ENCODE measurements around the gene PMFBP1. TPM values are rescaled to one million over a fixed set of nuclear protein-coding genes. Genes with fewer than 3 reads are reported as not detected.

PMFBP1 gene
- total RNA-seq, 1 experiment from 2014 or later = 5.6 TPM

DNA sequence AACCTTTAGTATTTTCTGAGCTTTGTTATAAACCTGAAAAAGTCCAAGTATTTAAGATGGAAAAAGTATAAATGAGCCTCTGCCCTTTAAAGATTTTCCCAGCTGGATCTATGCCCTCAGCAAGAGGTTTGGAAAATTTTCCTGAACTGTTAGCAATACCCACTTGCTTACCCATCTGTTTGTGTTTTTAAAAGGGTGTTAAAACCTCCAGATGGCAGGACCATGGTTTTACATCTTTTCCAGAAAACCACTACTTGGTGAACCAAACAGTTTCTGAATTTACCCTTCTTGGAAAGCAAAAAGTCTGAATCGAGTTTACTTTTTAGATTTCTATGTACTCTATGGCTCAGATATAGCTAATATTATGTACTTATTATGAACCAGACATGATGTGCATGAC lies 719 bp downstream of the PMFBP1 start:
- DNase-seq (ENCODE audit: low read depth, low spot score) (no peak), ATAC-seq (no peak)
- Histone ChIP-seq H3K36me3 (ENCODE audit: control insufficient read depth in 1 of 2, insufficient read depth in 2 of 2, low read length in 2 of 2) (no peaks in the 10 kb centered on the region), H4K20me1 (ENCODE audit: insufficient read depth) (no peaks in the 10 kb centered on the region), H3K4me1 (ENCODE audit: control insufficient read depth in 1 of 2, insufficient read depth in 2 of 2, low read length in 2 of 2) (0 out of 4 replicates have a peak, but pooled peaks cover 0 to 3% of the 10 kb centered on the region in 2 experiments), H3K27ac (ENCODE audit: low read depth, low read length) (no peak overlapping the region), H3K79me2 (ENCODE audit: insufficient read depth, low read length) (no peaks in the 10 kb centered on the region), H3K4me3 (replicated peaks in 1 of 2; ENCODE audit: low read depth in 1 of 2, low read length in 2 of 2) (no peak overlapping the region), H3K27me3 (ENCODE audit: insufficient read depth, low read length) (no peaks in the 10 kb centered on the region), H3K9ac (ENCODE audit: low read length) (no peak overlapping the region), H3K9me2 (ENCODE audit: insufficient read depth) (0 out of 2 replicates have a peak, but pooled peaks cover 6% of the 10 kb centered on the region), H3K4me2 (ENCODE audit: low read length) (no peak overlapping the region), H2AFZ (ENCODE audit: low read depth, low read length, poor library complexity, severe bottlenecking) (no peak overlapping the region), H3K9me3 (ENCODE audit: control insufficient read depth in 1 of 2, insufficient read depth in 1 of 2, low read depth in 1 of 2, low read length in 2 of 2) (no peaks in the 10 kb centered on the region)
- ChIA-PET CTCF (no interaction called here), RAD21 (ENCODE audit: low non-redundant PET in 1 of 2, low total read pairs in 2 of 2, uncharacterized antibody in 2 of 2, unreplicated experiment in 2 of 2) (no interaction called here), POLR2A (no interaction called here)
- TF ChIP-seq ZNF274 (IDR thresholded peaks at IDR 0.05; ENCODE audit: low read depth, low read length) (no peak), POLR2A (IDR thresholded peaks at IDR 0.05; ENCODE audit: borderline replicate concordance, extremely low read depth, insufficient read depth, insufficient read length) (no peak), EZH2phosphoT487 (IDR thresholded peaks at IDR 0.05; ENCODE audit: borderline replicate concordance) (no peak), CEBPB (IDR thresholded peaks at IDR 0.05; ENCODE audit: low read depth) (no peak), EZH2 (IDR thresholded peaks at IDR 0.05) (no peak), EGR1 (IDR thresholded peaks at IDR 0.05; ENCODE audit: low read depth) (no peak), FOSL1 (IDR thresholded peaks at IDR 0.05; ENCODE audit: low read depth) (no peak), RAD21 (IDR thresholded peaks at IDR 0.05; ENCODE audit: low read depth) (no peak), TCF7L2 (IDR thresholded peaks at IDR 0.05; ENCODE audit: borderline replicate concordance, extremely low read depth, insufficient read depth, insufficient read length) (no peak), SP1 (IDR thresholded peaks at IDR 0.05; ENCODE audit: low read depth) (no peak), SIN3A (IDR thresholded peaks at IDR 0.05; ENCODE audit: low read depth) (no peak), POLR2AphosphoS5 (IDR thresholded peaks at IDR 0.05; ENCODE audit: low read depth, low read length) (no peak), SRF (IDR thresholded peaks at IDR 0.05; ENCODE audit: low read depth) (no peak), JUND (IDR thresholded peaks at IDR 0.05) (no peak)
- TF ChIP-seq, protein P1, sequence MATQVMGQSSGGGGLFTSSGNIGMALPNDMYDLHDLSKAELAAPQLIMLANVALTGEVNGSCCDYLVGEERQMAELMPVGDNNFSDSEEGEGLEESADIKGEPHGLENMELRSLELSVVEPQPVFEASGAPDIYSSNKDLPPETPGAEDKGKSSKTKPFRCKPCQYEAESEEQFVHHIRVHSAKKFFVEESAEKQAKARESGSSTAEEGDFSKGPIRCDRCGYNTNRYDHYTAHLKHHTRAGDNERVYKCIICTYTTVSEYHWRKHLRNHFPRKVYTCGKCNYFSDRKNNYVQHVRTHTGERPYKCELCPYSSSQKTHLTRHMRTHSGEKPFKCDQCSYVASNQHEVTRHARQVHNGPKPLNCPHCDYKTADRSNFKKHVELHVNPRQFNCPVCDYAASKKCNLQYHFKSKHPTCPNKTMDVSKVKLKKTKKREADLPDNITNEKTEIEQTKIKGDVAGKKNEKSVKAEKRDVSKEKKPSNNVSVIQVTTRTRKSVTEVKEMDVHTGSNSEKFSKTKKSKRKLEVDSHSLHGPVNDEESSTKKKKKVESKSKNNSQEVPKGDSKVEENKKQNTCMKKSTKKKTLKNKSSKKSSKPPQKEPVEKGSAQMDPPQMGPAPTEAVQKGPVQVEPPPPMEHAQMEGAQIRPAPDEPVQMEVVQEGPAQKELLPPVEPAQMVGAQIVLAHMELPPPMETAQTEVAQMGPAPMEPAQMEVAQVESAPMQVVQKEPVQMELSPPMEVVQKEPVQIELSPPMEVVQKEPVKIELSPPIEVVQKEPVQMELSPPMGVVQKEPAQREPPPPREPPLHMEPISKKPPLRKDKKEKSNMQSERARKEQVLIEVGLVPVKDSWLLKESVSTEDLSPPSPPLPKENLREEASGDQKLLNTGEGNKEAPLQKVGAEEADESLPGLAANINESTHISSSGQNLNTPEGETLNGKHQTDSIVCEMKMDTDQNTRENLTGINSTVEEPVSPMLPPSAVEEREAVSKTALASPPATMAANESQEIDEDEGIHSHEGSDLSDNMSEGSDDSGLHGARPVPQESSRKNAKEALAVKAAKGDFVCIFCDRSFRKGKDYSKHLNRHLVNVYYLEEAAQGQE (IDR thresholded peaks at IDR 0.05; ENCODE audit: low read depth) = no peak
- TF ChIP-seq, protein P2, sequence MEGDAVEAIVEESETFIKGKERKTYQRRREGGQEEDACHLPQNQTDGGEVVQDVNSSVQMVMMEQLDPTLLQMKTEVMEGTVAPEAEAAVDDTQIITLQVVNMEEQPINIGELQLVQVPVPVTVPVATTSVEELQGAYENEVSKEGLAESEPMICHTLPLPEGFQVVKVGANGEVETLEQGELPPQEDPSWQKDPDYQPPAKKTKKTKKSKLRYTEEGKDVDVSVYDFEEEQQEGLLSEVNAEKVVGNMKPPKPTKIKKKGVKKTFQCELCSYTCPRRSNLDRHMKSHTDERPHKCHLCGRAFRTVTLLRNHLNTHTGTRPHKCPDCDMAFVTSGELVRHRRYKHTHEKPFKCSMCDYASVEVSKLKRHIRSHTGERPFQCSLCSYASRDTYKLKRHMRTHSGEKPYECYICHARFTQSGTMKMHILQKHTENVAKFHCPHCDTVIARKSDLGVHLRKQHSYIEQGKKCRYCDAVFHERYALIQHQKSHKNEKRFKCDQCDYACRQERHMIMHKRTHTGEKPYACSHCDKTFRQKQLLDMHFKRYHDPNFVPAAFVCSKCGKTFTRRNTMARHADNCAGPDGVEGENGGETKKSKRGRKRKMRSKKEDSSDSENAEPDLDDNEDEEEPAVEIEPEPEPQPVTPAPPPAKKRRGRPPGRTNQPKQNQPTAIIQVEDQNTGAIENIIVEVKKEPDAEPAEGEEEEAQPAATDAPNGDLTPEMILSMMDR (IDR thresholded peaks at IDR 0.05 in 2 of 3, conservative IDR thresholded peaks at IDR 0.05 in 1 of 3; ENCODE audit: borderline replicate concordance in 1 of 3, insufficient read depth in 1 of 3, low read depth in 2 of 3, low read length in 2 of 3) = no peak
- TF ChIP-seq, protein P3, sequence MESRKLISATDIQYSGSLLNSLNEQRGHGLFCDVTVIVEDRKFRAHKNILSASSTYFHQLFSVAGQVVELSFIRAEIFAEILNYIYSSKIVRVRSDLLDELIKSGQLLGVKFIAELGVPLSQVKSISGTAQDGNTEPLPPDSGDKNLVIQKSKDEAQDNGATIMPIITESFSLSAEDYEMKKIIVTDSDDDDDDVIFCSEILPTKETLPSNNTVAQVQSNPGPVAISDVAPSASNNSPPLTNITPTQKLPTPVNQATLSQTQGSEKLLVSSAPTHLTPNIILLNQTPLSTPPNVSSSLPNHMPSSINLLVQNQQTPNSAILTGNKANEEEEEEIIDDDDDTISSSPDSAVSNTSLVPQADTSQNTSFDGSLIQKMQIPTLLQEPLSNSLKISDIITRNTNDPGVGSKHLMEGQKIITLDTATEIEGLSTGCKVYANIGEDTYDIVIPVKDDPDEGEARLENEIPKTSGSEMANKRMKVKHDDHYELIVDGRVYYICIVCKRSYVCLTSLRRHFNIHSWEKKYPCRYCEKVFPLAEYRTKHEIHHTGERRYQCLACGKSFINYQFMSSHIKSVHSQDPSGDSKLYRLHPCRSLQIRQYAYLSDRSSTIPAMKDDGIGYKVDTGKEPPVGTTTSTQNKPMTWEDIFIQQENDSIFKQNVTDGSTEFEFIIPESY (IDR thresholded peaks at IDR 0.05; ENCODE audit: extremely low read depth, insufficient replicate concordance, low read length) = no peak
- TF ChIP-seq, protein P4, sequence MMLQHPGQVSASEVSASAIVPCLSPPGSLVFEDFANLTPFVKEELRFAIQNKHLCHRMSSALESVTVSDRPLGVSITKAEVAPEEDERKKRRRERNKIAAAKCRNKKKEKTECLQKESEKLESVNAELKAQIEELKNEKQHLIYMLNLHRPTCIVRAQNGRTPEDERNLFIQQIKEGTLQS (IDR thresholded peaks at IDR 0.05) = no peak
- TF ChIP-seq, protein P5, sequence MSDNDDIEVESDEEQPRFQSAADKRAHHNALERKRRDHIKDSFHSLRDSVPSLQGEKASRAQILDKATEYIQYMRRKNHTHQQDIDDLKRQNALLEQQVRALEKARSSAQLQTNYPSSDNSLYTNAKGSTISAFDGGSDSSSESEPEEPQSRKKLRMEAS (IDR thresholded peaks at IDR 0.05) = no peak
- intact Hi-C loops (cut with micrococcal nuclease) = no loop called here
- no TSS peak for BruUV-seq (replicated peaks)

Measured in HCT116 (cell line).